Activated CD4-positive, alpha-beta memory T cell treated with anti-CD3 and anti-CD28 coated beads for 36 hours (primary cell): ENCODE measurements around the gene SCOC. TPM values are rescaled to one million over a fixed set of nuclear protein-coding genes. Genes with fewer than 3 reads are reported as not detected.

Experiments
- CTCF ChIA-PET: fragments of 350-600 bp; sonication (Branson Sonifier 250); formaldehyde crosslinking; loops from one replicate; lab custom pipeline; 2021; ENCODE audit warnings: antibody characterized with exemption, inconsistent platforms; lab: Charles Lee
- POLR2A ChIA-PET: fragments of 350-600 bp; sonication (Branson Sonifier 250); formaldehyde crosslinking; loops from one replicate; lab custom pipeline; 2021; ENCODE audit warnings: antibody characterized with exemption; lab: Charles Lee
- DNase-seq: peaks from one replicate; pipeline ENCODE4 v3.0.0-alpha.2; 2020
- H3K27ac Mint-ChIP-seq: one replicate; pipeline ENCODE4 v1.8.0; 2021; ENCODE audit warnings: mixed read lengths
- H3K27me3 Mint-ChIP-seq: one replicate; pipeline ENCODE4 v1.8.0; 2021; ENCODE audit warnings: mixed read lengths
- H3K36me3 Mint-ChIP-seq: one replicate; pipeline ENCODE4 v1.8.0; 2021; ENCODE audit warnings: mixed read lengths
- H3K4me1 Mint-ChIP-seq: one replicate; pipeline ENCODE4 v1.8.0; 2021; ENCODE audit warnings: low read depth, mixed read lengths
- H3K4me3 Mint-ChIP-seq: one replicate; pipeline ENCODE4 v1.8.0; 2021; ENCODE audit warnings: mild to moderate bottlenecking, mixed read lengths
- H3K9me3 Mint-ChIP-seq: one replicate; pipeline ENCODE4 v1.8.0; 2021; ENCODE audit warnings: mixed read lengths
- intact Hi-C: fragments of 100-400 bp; cut with micrococcal nuclease; formaldehyde crosslinking; loops from one replicate; pipeline ENCODE4 v1.15.1; 2023
- total RNA-seq, 2 experiments: library from RNA; stranded (reverse); gene quantifications; one replicate each; pipeline ENCODE4 v1.2.3, GENCODE V29; 2021

SCOC gene
- total RNA-seq, 2 experiments from 2014 or later = 46.9 to 48.4 TPM

DNA sequence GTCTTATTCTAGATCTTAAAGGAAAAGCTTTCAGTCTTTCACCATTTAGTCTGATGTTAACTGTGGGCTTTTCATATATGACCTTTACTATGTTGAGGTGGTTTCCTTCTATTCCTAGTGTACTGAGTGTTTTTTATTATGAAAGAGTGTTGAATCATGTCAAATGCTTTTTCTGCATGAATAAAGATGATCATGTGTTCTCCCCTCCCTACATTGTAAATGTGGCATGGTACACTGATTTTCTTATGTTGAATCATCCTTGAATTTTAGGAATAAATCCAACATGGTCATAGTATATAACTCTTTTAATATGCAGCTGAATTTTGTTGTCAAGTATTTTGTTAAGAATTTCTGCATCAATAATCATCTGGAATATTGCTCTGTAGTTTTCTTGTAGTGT lies 49.7 kb downstream of the SCOC start:
- Mint-ChIP-seq H3K27me3 (peaks cover 35% of the 10 kb centered on the region), H3K4me1 (peaks cover 6% of the 10 kb centered on the region), H3K36me3 (no peaks in the 10 kb centered on the region), H3K9me3 (no peaks in the 10 kb centered on the region), H3K4me3 (no peak overlapping the region), H3K27ac (no peak overlapping the region)
- ChIA-PET CTCF (no interaction called here), POLR2A (no interaction called here)
- no peak for DNase-seq
- intact Hi-C loops = no loop called here

DNA sequence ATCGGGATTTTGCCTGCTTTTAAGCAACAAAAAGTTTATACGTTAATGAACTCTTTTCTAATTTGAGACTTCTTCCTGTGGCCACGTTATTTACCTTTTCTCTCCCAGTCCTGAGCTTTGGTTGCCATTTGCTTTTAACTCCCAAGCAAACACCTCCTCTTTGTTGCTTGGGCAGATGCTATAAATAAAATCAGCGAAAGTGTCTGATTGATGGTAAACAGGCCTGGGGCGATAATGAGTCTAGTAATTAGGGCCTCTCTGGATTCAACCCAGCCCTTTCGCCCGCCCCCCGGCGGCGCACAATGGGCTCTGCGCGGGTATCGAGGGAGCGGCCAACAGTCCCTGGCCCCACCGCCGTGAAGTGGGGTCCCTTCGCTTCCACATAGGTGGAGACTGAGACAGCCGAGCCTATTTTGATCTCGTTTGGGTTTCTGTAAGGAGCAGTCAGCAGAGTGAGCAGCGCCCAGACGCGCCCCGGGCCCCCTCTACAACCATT lies 53.2 kb downstream of the SCOC start:
- DNase-seq = no peak
- Mint-ChIP-seq H3K9me3 (no peaks in the 10 kb centered on the region), H3K27me3 (peaks cover 43% of the 10 kb centered on the region), H3K4me3 (peak overlapping the region; percentile 48), H3K27ac (no peak overlapping the region), H3K36me3 (no peaks in the 10 kb centered on the region), H3K4me1 (peaks cover 6% of the 10 kb centered on the region)
- ChIA-PET POLR2A (no interaction called here), CTCF (interaction anchor here (3.6 kb wide), 1 partner anchor 53 kb away, joined by 14 read pairs; the partner anchor contains the start of gene SCOC)
- intact Hi-C loops = no loop called here

- peak; percentile 47 for DNase-seq
- Mint-ChIP-seq H3K9me3 (no peaks in the 10 kb centered on the region), H3K4me3 (peak within 1 kb of the TSS; percentile 72), H3K27me3 (peaks cover 43% of the 10 kb centered on the region), H3K4me1 (peaks cover 6% of the 10 kb centered on the region), H3K27ac (no peak within 1 kb of the TSS), H3K36me3 (no peaks in the 10 kb centered on the region)
- CTCF ChIA-PET = interaction anchor here (0.5 to 3.6 kb wide), 7 partner anchors 26 to 376 kb away, joined by 3 to 14 read pairs (median 3); partner anchors contain the start of gene SCOC
- intact Hi-C loops = no loop called here
- POLR2A ChIA-PET = no interaction called here
Measured at GRCh38 chr4:140427106-140427918, 53.9 kb downstream of the SCOC start, which contains the start of gene CLGN. TSS of gene CLGN (minus strand) at chr4:140427648. CDS start at chr4:140413078, 14,570 bp downstream.

DNA sequence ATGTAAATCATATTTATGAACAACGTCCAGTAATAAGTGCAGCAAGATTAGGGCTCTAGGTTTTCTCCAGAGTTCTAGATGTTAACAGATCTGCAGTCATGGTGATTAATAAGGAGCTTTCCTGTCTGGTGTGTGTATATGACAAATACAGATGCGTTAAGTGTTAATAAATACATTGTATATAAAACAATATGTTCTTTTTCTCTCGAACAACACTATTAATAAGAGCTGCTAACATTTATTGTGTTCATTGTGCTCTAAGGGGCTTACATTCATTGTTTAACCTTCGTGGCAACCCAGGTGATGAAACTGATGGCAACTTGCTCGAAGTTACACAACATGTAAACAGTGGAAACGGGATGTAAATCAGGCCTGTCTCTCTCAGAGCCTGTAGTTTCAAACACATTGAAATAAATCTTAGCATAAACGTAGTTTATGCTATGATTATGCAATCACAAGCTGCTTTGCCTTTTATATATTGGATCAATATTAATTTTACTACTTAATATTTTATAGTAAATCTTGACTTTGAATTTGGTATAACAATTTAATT lies 54.5 kb downstream of the SCOC start:
- POLR2A ChIA-PET = no interaction called here
- Mint-ChIP-seq H3K4me3 (peak overlapping the region; percentile 72), H3K27me3 (peaks cover 40% of the 10 kb centered on the region), H3K27ac (no peak overlapping the region), H3K36me3 (no peaks in the 10 kb centered on the region), H3K9me3 (no peaks in the 10 kb centered on the region), H3K4me1 (peaks cover 6% of the 10 kb centered on the region)
- DNase-seq = no peak
- intact Hi-C loops = no loop called here
- CTCF ChIA-PET = interaction anchor here (0.5 to 3.6 kb wide), 6 partner anchors 27 to 377 kb away, joined by 3 to 14 read pairs (median 4); partner anchors contain the start of gene SCOC

Other genes with a start within 250 kb of the SCOC start
- gene MAML3, start 219.5 kb upstream of the SCOC start, total RNA-seq = under 1 TPM; 0.51 to 0.76 TPM
- under 1 TPM in 1 of 2 experiments, not detected in 1; 0.10 TPM for gene CLGN, start 54.0 kb downstream of the SCOC start, total RNA-seq
- not detected for gene MGAT4D, start 124.6 kb downstream of the SCOC start, total RNA-seq
- gene ELMOD2, start 150.5 kb downstream of the SCOC start, total RNA-seq = 10 to 100 TPM; 15.5 to 17.3 TPM
- gene UCP1, start 195.3 kb downstream of the SCOC start, total RNA-seq = not detected